Tibial nerve (tissue), 3 donors: ENCODE results near the gene TENM4.

Experiments
- POLR2A ChIP-seq, 2 donors: fragments of 450-650 bp; IDR thresholded peaks; one replicate each; pipeline ENCODE4 v1.6.1; 2017; ENCODE audit warnings: antibody characterized with exemption in 2 of 2, mild to moderate bottlenecking in 2 of 2, moderate library complexity in 2 of 2
- TF ChIP-seq, protein P1 (sequence below), 5 experiments: fragments of 200-600 bp in 3 of 5; fragments of 450-650 bp in 2 of 5; sonication (generic) in 3 of 5; IDR thresholded peaks; one replicate each; pipeline ENCODE4 v1.5.1; 2016 to 2019; ENCODE audit warnings: antibody characterized with exemption in 5 of 5, mild to moderate bottlenecking in 3 of 5, moderate library complexity in 2 of 5

DNA sequence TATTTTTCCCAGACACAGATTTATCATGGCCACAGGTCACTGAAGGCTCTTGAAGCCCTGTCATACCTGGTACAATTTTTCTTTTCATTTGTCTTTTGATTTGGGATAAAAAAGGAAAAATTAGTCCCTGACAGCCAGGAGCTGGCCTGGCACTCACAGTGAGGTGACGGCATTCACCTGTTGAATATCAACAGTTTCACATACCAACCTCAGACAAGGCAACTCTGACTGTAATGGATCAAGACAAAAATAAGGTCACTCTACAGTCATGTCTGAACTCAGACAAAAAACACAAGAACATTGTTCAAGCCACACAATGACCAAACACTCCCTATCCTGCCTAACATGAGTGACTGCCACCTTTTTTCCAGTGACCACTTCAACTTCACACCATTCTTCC is 392.9 kb downstream of the TENM4 start:
- TF ChIP-seq, protein P1, sequence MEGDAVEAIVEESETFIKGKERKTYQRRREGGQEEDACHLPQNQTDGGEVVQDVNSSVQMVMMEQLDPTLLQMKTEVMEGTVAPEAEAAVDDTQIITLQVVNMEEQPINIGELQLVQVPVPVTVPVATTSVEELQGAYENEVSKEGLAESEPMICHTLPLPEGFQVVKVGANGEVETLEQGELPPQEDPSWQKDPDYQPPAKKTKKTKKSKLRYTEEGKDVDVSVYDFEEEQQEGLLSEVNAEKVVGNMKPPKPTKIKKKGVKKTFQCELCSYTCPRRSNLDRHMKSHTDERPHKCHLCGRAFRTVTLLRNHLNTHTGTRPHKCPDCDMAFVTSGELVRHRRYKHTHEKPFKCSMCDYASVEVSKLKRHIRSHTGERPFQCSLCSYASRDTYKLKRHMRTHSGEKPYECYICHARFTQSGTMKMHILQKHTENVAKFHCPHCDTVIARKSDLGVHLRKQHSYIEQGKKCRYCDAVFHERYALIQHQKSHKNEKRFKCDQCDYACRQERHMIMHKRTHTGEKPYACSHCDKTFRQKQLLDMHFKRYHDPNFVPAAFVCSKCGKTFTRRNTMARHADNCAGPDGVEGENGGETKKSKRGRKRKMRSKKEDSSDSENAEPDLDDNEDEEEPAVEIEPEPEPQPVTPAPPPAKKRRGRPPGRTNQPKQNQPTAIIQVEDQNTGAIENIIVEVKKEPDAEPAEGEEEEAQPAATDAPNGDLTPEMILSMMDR (IDR thresholded peaks at IDR 0.05): no peak
- TF ChIP-seq POLR2A (IDR thresholded peaks at IDR 0.05): no peak
